Activated naive CD8-positive, alpha-beta T cell treated with anti-CD3 and anti-CD28 coated beads for 36 hours (primary cell): ENCODE measurements around the gene HES4. TPM values are rescaled to one million over a fixed set of nuclear protein-coding genes. Genes with fewer than 3 reads are reported as not detected.

ENCODE experiments used
- DNase-seq: peaks from one replicate; pipeline ENCODE4 v3.0.0; 2021
- H3K27ac Mint-ChIP-seq: one replicate; pipeline ENCODE4 v1.8.0; 2022; ENCODE audit warnings: mild to moderate bottlenecking, moderate library complexity, mixed read lengths
- H3K27me3 Mint-ChIP-seq: one replicate; pipeline ENCODE4 v1.8.0; 2022; ENCODE audit warnings: mild to moderate bottlenecking, mixed read lengths
- H3K36me3 Mint-ChIP-seq: one replicate; pipeline ENCODE4 v1.8.0; 2021; ENCODE audit warnings: mild to moderate bottlenecking, mixed read lengths
- H3K4me1 Mint-ChIP-seq: one replicate; pipeline ENCODE4 v1.8.0; 2021; ENCODE audit warnings: mixed read lengths
- H3K4me3 Mint-ChIP-seq: one replicate; pipeline ENCODE4 v1.8.0; 2022; ENCODE audit warnings: mild to moderate bottlenecking, moderate library complexity, mixed read lengths
- H3K9me3 Mint-ChIP-seq: one replicate; pipeline ENCODE4 v1.8.0; 2022; ENCODE audit warnings: mixed read lengths
- total RNA-seq, 2 experiments: library from RNA; stranded (reverse); gene quantifications; one replicate each; pipeline ENCODE4 v1.2.3, GENCODE V29; 2021

Gene HES4
- total RNA-seq, 2 experiments from 2014 or later = 0.93 to 1.1 TPM

- H3K27ac Mint-ChIP-seq = no peak overlapping the region
- H3K36me3 Mint-ChIP-seq = no peaks in the 10 kb centered on the region
- no peaks in the 10 kb centered on the region for H3K4me1 Mint-ChIP-seq
- no peak overlapping the region for H3K4me3 Mint-ChIP-seq
- no peak for DNase-seq
- H3K9me3 Mint-ChIP-seq = no peaks in the 10 kb centered on the region
- peaks cover 36% of the 10 kb centered on the region for H3K27me3 Mint-ChIP-seq
Measured at GRCh38 chr1:974687-975328, 25.1 kb downstream of the HES4 start.

- Mint-ChIP-seq H3K36me3 (no peaks in the 10 kb centered on the region), H3K9me3 (no peaks in the 10 kb centered on the region), H3K27me3 (peaks cover 39% of the 10 kb centered on the region), H3K4me3 (no peak overlapping the region), H3K27ac (no peak overlapping the region), H3K4me1 (no peaks in the 10 kb centered on the region)
- DNase-seq = no peak
Measured at GRCh38 chr1:974293-974640, 25.6 kb downstream of the HES4 start.

- H3K27me3 Mint-ChIP-seq = peaks cover 39% of the 10 kb centered on the region
- no peak for DNase-seq
- H3K4me3 Mint-ChIP-seq = no peak overlapping the region
- H3K9me3 Mint-ChIP-seq = no peaks in the 10 kb centered on the region
- no peaks in the 10 kb centered on the region for H3K36me3 Mint-ChIP-seq
- H3K4me1 Mint-ChIP-seq = no peaks in the 10 kb centered on the region
- no peak overlapping the region for H3K27ac Mint-ChIP-seq
Measured at GRCh38 chr1:973459-974292, 26.2 kb downstream of the HES4 start.

GRCh38 chr1:972726-973458 lies 27.0 kb downstream of the HES4 start:
- no peak for DNase-seq
- no peak overlapping the region for H3K27ac Mint-ChIP-seq
- no peaks in the 10 kb centered on the region for H3K9me3 Mint-ChIP-seq
- no peaks in the 10 kb centered on the region for H3K4me1 Mint-ChIP-seq
- no peak overlapping the region for H3K4me3 Mint-ChIP-seq
- H3K36me3 Mint-ChIP-seq = no peaks in the 10 kb centered on the region
- peaks cover 37% of the 10 kb centered on the region for H3K27me3 Mint-ChIP-seq

DNA sequence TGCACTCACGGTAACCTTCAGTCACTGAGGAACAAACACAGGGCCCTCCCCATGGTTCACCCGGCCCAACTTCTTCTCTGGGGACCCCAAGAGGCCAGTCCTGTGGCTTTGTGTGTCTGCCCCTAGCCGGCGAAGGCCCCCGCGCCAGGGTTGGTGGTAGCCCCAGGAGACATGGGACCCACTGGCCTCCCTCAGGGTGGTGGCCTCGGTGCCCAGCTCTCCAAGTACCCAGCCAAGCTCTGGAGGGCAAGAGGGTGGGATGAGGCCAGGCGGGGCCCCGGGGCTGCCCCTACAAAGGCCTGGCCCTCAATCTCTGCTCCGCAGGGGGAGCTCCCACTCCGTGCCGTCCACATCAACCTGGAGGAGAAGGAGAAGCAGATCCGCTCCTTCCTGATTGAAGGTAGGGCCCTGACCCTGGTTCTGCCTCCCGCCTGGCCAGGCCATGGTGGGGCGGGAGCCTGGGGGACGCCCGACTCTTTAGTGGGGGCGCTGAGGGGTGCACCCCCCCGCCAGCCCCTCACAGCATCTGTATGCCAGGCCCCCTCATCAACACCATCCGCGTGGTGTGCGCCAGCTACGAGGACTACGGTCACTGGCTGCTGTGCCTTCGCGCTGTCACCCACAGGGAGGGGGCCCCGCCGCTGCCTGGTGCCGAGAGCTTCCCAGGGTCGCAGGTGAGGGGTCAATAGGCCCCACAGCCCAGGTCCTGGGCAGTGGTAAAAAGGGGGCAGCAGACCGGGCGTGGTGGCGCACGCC lies 28.0 kb downstream of the HES4 start:
- no peak overlapping the region for H3K27ac Mint-ChIP-seq
- DNase-seq = no peak
- peaks cover 37% of the 10 kb centered on the region for H3K27me3 Mint-ChIP-seq
- no peaks in the 10 kb centered on the region for H3K36me3 Mint-ChIP-seq
- H3K9me3 Mint-ChIP-seq = no peaks in the 10 kb centered on the region
- H3K4me1 Mint-ChIP-seq = peaks cover 2% of the 10 kb centered on the region
- no peak overlapping the region for H3K4me3 Mint-ChIP-seq

- no peak overlapping the region for H3K27ac Mint-ChIP-seq
Measured at GRCh38 chr1:970973-971730, 28.7 kb downstream of the HES4 start.

GRCh38 chr1:970242-970972 lies 29.5 kb downstream of the HES4 start:
- Mint-ChIP-seq H3K4me1 (peaks cover 3% of the 10 kb centered on the region), H3K27me3 (peaks cover 30% of the 10 kb centered on the region), H3K9me3 (no peaks in the 10 kb centered on the region), H3K4me3 (no peak overlapping the region), H3K27ac (no peak overlapping the region), H3K36me3 (peaks cover 2% of the 10 kb centered on the region)
- no peak for DNase-seq

More at GRCh38 chr1:970973-971730, 28.7 kb downstream of the HES4 start:
- Mint-ChIP-seq H3K27me3 (peaks cover 37% of the 10 kb centered on the region), H3K9me3 (no peaks in the 10 kb centered on the region), H3K4me3 (no peak overlapping the region), H3K4me1 (peaks cover 3% of the 10 kb centered on the region), H3K36me3 (no peaks in the 10 kb centered on the region)
- DNase-seq = no peak

GRCh38 chr1:969260-969855 lies 30.5 kb downstream of the HES4 start:
- DNase-seq = no peak
- Mint-ChIP-seq H3K4me3 (no peak overlapping the region), H3K9me3 (no peaks in the 10 kb centered on the region), H3K36me3 (peaks cover 2% of the 10 kb centered on the region), H3K27ac (no peak overlapping the region), H3K27me3 (peaks cover 22% of the 10 kb centered on the region), H3K4me1 (peaks cover 3% of the 10 kb centered on the region)

DNA sequence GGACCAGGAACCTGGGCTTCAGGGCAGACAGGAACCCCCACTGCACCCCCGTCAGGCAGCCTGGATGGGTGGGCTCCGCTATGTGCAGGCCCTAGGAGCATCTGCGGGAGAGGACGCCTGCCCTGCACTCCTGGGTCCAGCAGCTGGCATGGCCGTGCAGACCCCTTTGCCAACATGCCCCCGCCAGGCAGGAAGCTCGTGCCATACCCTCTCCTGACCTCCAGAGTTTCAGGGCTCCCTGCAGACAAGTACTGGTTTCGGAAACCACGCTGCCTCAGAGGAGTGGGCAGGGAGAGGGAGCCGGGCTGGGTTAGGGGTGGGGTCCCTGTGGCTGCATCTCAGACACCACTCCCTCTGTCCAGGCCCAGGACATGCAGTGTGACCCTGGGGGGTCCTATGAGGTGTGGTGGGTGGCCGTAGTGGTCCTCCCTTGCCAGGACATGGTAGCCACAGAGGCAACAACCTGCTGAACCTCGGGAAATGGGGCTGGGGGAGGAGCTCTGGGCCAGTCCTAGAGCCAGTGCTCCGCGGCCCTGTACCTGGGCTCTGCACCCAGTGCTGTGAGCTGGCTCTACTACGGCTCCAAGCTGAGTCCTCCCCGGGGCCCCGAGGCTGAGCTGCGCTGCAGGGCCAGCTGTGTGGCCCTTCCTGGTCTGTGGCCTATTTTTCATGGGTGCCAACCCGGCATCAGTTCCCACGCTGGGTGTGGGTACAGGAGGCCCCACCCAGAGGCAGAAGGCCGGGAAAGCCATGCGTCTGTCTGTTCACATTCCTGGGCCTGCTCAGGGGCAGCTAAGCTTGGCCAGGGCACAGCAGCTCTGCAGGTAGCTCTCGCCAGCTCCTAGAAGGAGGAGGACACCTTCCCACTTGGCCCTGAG lies 32.2 kb downstream of the HES4 start:
- peaks cover 16% of the 10 kb centered on the region for H3K27me3 Mint-ChIP-seq
- no peak overlapping the region for H3K4me3 Mint-ChIP-seq
- DNase-seq = no peak
- H3K4me1 Mint-ChIP-seq = peaks cover 3% of the 10 kb centered on the region
- no peaks in the 10 kb centered on the region for H3K9me3 Mint-ChIP-seq
- H3K27ac Mint-ChIP-seq = no peak overlapping the region
- peaks cover 5% of the 10 kb centered on the region for H3K36me3 Mint-ChIP-seq

DNA sequence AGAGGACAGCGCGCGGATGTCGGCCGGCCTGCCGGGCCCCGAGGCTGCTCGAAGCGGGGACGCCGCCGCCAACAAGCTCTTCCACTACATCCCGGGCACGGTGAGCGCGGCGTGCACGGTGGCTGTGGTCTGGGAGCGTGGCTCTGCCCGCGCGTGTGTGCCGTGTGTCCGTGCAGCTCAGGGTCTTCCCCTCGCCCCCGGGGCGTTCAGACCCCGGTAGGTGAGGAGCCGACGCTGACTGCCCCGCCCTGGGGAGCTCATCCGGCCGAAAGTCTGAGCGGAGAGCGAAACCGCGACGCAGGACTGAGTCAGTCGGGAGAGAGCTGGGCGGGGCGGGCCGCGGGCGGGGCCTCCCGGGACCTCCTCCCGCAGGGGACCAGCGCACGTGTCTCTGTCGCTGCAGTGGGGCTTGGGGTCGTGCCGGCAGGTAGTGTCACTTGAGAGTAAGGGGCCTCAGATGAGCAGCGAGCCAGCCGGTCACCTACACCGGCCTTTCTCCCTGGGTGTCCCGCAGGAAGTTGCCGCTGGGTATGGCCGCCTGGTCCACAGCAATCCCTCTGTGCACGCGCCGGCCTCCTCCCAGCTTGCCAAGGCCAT lies 33.1 kb downstream of the HES4 start:
- peak; percentile 86 for DNase-seq
- H3K9me3 Mint-ChIP-seq = no peaks in the 10 kb centered on the region
- peaks cover 6% of the 10 kb centered on the region for H3K4me1 Mint-ChIP-seq
- peaks cover 12% of the 10 kb centered on the region for H3K27me3 Mint-ChIP-seq
- peak overlapping the region; percentile 77 for H3K4me3 Mint-ChIP-seq
- H3K36me3 Mint-ChIP-seq = peaks cover 5% of the 10 kb centered on the region
- peak overlapping the region; percentile 80 for H3K27ac Mint-ChIP-seq

DNA sequence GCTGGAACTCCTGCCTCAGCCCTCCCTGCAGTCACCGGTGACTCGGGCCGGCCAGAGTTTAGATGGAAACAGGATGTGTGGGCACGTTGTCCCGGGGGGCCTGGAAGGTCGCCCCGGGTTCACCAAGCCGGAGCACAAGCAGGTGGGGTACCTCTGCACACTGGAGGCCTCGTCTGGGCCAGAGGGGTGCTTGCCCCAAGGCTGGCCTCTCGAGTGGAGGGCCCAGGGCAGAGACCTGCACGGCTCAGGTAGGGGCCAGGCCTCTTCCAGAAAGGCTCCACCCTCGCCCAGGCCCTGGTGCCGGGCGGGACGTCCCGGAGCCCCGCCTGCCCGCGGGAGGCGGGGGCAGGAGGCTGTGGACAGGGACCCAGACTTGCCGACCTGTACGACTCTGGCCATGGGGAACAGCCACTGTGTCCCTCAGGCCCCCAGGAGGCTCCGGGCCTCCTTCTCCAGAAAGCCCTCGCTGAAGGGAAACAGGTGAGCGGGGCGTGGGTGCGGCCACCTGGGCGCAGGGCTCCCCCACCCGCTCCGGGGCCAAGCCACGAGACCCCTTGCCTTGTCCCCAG lies 33.7 kb downstream of the HES4 start, which contains the start of gene PLEKHN1:
PLEKHN1 (plus strand) TSS at position 348 of the 569 bp plus-strand sequence; CDS start at position 398, 50 bp downstream.
- H3K36me3 Mint-ChIP-seq = peaks cover 5% of the 10 kb centered on the region
- peak within 1 kb of the TSS; percentile 80 for H3K27ac Mint-ChIP-seq
- H3K9me3 Mint-ChIP-seq = no peaks in the 10 kb centered on the region
- peaks cover 8% of the 10 kb centered on the region for H3K27me3 Mint-ChIP-seq
- peak within 1 kb of the TSS; percentile 77 for H3K4me3 Mint-ChIP-seq
- peak; percentile 63 for DNase-seq
- peaks cover 6% of the 10 kb centered on the region for H3K4me1 Mint-ChIP-seq

- peaks cover 8% of the 10 kb centered on the region for H3K27me3 Mint-ChIP-seq
- peaks cover 5% of the 10 kb centered on the region for H3K36me3 Mint-ChIP-seq
- H3K9me3 Mint-ChIP-seq = no peaks in the 10 kb centered on the region
- peak overlapping the region; percentile 66 for H3K27ac Mint-ChIP-seq
- H3K4me3 Mint-ChIP-seq = peak overlapping the region; percentile 47
- peaks cover 6% of the 10 kb centered on the region for H3K4me1 Mint-ChIP-seq
- no peak for DNase-seq
Measured at GRCh38 chr1:965526-966134, 34.3 kb downstream of the HES4 start.
